GM19463 (cell line): Measurements from ENCODE around the gene ZMAT5.

Experiments used
- ATAC-seq: cut with Tn5 transposase; IDR thresholded peaks from one replicate; pipeline ENCODE4 v1.9.1; 2021; ENCODE audit warnings: mild to moderate bottlenecking, moderate library complexity; ENCODE audit not compliant: unreplicated experiment

ZMAT5 gene

DNA sequence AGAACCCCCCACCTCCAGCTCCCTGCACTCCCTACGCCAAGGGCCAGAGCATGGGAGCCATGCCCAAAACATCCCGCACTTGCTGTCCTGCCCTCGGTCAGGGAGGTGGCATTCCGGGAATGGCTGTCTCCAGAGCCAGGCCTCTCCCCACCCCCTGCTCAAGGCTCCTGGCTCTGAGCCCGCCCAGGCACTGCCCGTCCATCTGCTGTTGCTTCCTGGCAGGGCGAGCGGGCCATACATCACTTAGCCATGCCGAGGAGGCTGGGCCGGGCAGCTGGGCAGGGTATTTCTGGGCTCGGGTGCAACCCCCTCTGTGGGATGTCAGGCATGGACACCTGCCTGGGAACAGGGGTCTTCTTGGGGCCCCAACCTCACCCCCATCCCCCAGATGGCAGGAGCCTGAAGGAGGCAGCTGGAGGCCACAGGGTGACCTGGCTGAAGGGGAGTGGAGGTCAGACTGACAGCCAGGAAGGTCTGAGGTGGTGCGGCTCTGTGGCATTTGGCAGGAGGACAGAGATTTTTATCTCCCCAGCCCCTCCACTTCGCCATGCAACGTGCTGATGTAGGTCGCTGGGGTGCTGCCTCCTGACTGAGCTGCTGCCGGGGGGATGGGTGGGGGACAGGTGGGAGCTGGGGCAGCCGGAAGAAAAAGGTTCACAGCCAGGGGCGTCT is 55.7 kb downstream of the ZMAT5 start:
- no peak for ATAC-seq

DNA sequence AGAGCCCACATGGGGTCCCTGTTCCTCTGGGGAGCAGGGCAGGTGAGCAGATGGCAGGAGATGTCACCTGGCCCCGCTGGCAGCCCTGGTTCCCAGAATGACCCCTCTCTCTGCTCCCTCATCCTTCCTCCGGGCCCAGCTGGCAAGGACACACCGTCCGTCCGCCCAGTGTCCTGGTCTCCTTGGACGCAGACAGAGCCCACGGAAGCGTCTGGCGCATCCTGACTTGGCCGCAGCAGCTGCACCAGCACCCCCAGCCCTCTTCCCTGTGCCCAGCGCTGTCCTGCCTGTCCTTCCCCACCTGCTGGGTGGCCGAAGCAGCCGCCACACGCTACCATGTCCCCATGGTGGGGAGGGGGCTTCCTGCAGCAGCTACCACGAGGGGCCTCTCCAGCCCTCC is 56.6 kb downstream of the ZMAT5 start:
- ATAC-seq, result no peak

DNA sequence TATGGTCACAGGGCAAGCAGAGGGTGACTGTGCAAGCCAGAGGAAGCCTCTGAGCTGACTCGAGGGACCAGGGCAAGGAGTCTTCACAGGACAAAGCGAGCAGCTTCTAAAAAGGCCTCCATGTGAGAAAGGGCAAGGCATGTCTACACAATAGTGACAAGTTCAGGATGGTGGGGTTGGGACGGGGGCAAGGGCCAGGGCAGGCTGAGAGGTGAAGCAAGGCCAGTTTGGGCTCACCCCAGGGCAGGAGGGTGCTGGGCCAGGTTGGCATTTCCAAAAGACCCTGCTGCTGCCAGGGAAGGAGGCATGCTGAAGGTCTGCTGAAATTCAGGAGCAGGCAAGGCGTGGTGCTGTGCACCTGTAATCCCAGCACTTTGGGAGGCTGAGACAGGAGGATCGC is 59.3 kb downstream of the ZMAT5 start:
- no peak for ATAC-seq

DNA sequence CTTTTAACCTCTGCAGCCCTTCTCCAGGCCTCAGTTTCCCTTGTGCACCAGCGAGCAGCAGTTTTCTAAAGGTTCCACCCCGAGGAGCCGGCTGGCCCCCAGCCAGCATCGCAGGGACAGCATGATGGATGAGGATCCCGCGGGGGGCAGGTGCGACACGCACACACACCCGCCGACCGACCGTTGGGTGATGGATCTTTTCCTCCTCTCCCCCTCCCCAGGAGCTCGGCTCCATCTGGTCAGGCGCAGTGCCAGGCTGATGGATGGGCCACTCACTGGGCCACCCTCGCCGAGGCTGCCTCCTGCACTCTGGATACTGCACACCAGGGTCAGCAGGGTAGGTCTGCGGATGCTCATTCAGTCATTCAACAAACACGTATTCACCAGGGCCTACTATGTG is 59.8 kb downstream of the ZMAT5 start:
- ATAC-seq, result no peak

DNA sequence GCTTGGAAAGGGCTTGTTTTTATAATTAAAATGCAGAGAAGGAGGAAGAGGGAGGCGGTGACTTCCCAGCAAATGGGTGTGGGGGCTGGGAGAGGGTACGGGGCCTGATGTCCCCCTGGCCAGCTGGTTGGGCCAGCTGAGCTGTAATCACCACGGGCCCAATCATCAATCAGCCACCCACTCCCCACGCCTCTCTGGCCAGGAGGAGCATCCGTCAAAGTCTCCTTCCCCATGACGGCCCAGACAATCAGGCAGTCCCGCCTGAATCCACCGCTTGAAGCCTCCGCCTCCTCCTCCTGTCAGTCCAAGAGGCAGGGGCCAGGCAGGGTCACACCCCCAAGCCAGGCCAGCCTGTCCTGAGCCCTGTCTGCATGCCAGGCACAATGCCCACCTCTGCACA is 60.3 kb downstream of the ZMAT5 start:
- no peak for ATAC-seq

DNA sequence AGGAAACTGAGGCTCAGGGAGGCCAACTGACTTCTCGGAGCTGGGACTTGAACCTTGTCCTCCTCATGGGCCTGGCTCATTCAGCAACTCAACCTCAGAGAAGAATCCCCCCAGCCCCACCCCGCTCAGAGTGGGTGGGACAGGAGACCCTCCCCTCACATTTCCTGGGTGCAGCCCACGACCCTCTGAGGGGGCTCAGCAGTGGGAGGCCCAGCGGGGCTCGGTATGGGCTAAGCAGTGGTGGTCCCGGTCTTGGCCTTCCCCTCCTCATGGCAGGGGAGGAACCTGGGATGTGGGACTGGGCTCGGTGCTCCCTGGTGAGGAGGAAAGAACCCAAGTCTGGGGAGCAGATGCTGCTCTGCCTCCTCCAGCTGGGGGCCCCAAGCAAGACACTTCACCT is 61.2 kb downstream of the ZMAT5 start:
- ATAC-seq, result no peak

DNA sequence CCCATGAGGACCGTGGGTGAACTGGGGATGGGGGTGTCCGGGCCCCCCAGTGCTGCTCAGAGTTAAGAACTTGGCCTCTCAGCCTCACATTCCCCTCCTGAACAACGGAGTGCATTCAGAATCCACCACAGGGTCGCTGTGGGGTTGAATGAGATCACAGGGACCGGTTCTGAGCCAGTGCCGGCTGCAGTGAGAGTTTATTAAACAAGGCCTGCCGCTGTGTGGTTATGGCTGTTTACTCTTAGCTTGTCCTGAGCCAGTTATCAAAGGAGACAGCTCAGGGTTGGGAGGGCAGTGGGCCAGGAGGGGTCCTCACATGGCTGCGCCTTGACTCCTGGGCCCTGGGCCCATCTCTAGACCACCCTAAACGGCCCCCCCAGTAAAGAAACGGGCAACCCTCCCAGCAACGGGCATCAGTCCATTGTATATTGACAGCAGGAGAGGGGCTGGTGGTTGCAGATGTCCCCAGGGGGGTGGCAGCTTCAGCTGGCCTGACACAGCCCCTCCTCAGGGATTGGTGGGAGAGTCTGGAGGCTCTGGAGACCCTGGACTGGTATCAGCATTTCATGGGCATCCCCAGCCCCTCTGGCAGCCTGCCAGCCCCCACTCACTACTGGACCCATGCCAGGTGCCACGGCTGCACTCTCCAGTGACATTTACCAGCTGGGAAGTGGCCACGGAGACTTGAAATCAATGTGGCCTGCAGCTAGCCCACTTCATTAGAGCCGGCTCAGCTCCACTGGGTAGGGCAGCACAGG is 62.1 kb downstream of the ZMAT5 start:
- ATAC-seq, result no peak

DNA sequence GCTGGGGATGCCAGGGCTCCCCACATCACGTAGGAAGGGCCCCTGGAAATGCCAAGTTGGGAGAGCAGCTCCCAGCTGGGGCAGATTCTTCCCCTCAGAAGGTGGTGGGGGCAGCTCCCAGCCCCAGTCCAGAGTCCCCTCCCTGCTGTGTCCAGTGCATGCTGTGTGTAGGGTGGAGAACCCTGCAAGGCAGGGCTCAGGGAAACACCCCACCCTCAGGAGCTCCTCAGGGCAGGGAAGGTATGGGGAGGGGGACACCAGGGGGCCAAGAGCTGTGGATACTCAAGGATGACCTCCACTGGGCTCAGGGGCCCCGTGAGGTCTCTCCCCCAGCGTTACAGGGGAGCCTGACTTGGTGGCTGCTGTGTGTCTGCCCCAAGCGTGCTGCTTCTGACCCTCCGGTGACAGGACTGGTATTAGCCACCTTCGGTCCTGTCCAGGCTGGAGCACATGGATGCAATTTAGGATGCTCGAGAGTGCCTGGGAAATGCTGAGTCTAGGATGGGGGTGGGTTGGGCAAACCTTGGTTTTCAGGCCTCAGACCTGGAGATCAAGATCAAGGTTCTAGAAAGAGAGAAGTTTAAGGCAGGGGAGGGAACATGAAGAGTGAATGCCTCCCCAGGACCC is 63.1 kb downstream of the ZMAT5 start:
- no peak for ATAC-seq

DNA sequence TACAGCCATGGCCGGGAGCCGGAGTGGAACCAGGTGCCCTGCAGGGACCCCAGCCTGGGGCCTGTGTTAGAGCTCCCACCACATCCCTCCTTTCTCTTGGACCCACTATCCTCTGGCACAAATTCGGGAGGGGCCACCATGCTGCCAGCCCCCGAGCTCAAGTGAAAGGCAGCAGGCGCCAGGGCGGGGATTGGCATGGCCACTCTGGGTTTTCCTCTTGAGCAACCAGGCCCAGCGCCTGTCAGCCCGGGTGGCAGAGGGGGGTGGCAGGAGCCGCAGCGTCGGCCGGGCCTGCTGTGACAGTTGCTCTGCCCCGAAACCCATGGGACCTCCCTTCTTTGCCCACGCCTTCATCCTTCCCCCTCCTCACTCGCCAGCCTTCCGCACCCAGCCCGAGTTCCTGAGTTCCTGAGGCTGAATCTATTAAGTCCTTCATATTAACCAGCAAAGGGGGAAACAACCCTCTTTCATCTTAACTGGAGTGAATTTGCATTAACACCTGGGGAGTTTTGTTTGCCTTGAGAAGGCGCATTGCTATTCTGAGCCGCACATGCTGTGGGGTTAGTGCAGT is 63.8 kb downstream of the ZMAT5 start:
- no peak for ATAC-seq

DNA sequence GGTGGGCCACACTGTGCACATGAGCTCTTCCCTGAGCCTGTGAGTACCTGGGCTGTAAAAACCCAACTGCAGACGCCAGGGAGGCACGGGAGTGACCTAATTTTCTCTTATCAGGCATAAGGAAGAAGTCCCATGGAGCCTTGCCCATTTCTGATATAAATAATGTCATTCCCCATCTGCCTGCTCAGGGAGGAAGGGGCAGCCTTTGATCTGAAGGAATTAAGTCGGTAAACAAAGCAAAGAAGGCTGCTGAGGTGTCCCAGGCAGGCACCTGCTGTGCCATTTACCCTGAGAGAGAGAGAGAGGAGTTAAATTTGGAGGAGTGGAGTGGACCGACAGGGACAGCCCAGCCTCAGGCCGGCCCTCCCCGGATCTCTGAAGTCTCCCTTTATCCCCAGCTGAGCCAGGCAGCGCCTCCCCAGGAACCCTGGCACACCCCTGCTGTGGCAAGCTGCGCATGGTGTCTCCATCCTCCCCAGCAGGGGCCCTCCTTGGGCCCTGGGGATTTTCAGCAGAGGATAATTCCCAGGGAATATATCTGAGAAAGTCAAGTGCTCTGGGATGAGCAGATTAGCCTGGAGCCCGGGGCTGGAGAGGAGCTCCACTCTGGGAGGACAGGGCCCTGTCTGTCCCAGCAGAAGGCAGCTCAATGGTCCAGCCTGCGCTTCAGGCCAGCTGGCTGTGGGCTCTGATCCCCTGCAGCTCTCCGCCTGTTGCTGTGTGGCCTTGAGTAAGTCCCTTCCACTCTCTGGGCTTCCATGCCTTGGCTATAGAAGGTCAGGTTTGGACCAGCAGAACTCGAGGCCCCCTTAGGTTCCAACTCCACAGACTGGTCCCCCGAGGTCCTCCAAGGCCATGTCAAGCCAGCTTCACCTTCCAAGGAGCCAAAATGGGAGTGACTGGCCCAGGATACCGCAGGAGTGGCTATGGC is 64.5 kb downstream of the ZMAT5 start:
- ATAC-seq, result no peak

DNA sequence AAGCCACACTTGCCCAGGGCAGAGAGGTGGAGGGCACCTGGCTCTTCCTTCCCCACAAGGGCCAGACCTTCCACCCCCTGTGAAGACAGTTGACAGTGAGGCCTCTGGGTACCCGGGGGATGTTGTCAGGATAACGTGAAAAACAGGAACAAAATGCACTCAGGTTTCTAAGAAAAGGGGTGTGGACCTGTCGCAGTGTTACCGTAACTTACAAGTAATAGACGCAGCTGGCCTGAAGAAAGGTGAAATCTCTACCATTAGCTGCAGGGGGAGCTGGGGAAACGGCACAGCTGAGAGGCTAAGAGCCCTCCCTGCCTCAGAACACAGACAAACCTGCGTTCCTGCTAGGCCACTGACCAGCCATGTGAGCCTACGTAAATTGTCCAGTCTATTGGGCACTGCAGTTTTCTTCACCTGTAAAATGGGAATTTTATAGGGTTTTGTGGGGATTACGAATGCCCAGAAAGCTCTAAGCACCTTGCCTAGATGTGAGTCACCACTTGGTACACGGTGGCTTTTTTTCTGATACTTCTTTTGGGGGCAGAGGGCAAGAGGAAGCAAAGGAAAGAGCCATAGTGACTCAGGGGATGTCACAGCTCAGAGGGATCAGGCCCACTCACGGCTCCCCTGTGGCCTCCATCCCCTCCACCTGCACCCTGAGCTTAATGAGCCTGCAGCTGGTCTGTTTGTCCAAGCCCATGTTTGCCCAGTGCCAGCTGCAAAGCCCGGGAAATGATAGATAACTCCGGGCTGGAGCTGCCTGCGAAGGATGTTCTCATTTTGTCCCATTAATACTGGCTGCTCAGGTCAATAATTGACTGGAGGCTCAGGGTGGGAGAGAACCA is 65.4 kb downstream of the ZMAT5 start:
- ATAC-seq, result no peak

DNA sequence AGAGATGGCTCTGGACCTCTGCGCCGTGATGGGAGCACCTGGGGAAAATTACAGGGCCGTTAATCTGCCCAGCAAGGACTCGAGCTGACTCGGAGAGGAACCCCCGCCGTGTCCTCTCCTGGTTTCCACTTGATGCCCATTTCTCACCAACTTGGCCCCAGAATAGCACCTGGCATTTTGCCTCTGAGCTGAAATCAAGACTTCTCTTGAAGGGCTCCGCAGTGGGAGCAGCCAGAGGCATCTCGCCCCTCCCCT is 66.0 kb downstream of the ZMAT5 start:
- ATAC-seq, result no peak

DNA sequence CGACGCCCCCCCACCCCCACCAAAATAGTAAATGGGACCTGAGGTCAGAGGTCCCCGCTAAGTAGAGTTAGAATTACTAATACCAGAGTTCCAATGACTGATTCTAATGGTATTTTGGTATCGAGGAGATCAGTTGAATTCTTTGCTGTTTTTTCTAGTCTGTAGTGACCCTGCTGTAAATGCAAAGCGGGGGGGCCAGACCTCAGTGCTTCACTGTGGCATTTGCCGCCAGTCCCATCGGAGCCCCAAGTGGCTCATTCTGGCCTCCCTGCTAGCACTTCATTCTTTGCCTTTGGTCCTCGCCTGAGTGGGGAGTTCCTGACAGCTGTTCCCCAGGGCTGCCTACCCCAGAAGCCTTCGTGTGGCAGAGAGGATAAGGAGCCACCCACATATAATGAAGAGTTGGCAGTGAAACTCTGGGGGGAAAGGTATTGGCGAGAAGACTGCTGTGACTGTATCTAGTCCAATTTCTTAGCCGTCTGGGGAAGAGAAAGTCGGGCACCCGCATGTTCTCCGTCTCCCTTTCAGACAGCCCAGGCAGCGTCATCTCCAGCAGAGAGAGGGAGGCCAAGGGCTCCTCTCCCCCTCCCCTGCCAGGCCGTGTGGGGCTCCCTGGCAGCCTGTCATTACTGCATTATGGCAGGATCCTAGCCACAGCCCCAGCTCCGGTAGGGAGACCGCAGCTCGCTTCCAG is 66.5 kb downstream of the ZMAT5 start:
- no peak for ATAC-seq

DNA sequence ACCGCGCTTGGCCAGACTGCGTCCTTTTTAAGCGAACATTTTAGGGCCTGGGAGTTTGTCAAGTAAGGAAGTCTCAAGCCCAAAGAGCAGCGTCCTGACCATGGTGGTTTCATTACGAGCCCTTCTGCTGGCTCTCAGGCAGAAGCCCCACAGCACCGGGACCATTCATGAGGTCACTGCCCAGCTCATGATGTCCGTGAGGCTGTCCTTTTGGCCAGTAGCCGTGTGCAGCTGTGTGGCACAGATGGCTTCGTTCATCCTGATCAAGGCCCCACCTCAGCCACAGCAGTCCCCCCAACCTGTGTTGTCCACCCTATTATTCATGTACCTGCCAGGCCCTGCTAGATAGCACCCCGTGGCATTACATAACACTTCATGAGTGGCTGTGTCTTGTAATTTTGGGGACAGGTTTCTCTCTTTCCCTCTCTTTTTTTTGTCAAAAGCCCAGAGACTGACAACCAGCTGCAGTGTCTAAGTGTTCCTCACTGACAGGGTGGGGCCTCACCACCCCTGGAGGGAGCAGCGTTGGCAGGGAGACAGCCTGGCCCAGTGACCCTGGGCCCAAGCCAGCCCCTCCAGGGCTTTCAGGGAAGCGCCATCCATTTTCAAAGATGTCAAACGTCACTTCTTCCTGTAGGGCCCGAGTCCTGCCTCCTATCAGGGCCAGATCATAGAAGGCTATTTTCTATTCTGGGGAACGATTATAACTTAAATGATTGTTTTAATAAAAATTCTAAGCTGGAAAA is 68.8 kb downstream of the ZMAT5 start:
- ATAC-seq, result no peak

DNA sequence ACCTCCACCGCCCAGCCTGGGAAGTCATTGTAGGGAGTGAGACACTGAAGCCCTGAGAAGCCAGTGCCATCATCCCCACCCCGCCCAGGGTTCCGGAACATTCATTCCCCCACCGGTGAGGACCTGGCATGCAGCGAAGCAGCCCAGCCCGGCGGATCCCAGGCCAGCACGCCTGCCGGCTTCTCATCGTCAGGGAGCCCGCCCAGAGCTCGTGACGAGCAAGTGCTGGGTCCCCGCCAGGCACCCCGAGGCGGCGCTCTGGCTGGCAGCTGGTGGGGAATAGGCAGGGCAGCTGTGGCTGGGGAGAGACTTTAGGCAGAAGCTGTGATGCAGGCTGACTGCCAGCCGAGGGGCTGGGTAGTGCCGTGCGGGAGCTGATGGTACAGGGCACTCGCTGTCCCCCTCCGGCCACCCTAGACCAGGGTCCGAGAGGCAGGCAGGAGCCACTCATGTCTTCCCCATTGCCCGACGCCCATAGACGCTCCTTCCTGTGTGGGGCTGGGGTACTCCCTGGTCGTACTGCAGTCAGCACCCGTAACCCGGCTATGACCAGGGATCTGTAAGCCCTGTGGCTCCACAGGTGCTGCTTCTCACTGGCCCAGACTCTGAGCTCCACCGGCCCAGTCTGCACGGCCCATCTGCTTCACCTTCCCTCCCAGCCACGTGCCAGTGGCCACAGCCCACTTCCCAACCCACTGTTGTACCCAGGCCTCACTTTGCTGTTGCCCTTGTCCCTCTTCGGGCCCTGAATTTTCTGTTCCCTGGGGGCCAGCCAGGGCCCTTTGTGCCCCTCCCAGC is 71.5 kb downstream of the ZMAT5 start:
- no peak for ATAC-seq

DNA sequence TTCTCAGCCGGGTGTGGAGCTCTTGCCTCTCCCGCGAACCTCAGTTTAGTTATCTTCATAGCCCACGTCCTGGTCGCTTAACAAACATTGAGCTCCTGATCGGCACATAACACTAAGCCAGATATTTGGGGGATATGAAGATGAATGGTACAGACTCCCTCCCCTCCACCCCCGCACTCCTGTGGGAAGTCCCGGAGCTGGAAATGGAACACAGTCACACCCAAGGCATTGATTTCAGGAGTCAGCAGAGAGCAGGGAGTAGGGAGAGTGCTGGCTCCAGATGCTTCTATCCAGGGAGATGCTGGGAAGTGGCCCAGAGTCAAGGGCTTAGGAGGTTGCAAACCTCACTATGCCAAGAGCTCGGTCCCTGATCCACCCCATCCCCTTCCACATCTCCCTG is 73.1 kb downstream of the ZMAT5 start:
- no peak for ATAC-seq

DNA sequence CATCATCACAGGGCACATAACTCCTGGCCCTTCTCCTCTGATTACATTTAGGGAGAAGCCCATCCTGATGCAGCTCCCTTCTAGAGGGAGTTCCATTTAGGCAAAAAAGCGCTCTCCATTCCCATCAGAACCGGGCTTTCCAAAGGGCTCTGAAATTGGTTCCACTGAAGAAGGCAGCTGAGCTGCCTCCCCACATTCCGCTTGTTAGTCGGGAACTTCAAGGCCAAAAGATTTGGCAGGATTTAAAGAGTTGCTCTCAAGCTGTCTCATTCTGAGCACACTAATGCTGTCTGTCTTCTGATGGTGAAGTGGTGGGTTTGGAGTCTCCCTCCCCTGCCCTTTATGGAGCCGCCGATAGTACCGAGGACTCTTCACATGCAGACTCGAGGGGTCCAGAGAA is 73.6 kb downstream of the ZMAT5 start:
- no peak for ATAC-seq

DNA sequence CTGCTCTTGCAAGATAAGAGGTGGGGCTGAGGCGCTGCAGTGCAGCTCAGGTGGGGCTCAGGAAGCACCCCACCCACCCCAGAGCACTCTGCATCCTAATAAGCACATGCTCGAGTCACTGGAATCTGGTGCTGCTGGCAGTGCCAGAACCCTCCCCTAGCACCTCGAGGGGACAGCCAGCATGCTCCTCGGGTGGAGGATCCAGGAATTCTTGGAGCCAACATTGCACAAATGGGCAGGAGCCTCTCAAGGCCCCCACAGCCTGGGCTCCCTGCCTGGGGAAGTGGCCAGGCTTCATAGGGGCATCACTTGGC is 74.5 kb downstream of the ZMAT5 start:
- no peak for ATAC-seq
